Measurements from ENCODE around the gene TRPM8.

DNA sequence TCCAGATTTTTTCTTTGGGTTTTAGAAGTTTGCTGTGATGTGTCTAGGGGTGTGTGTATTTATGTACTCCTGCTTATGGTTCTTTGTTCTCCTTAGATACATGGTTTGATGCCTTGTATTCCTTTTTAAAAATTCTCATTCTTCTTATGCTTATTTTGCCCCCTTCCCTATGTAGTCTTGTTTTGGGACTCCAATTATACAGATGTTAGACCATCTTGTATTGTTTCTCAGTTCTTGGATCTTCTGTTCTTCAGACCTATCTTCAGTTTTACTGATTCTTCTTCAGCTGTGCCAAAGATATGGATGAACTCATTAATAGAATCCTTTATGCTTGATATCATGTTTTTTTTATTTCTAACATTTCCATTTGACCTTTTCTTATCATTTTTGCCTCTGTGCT is 34.8 kb upstream of the TRPM8 start:
- TF ChIP-seq EP300 (IDR thresholded peaks at IDR 0.05): no peak
- TF ChIP-seq POLR2AphosphoS5 (IDR thresholded peaks at IDR 0.05): no peak

All from suprapubic skin (tissue), 4 donors.